Mesenchymal stem cell (in vitro differentiated cells and primary cell): ENCODE data around the gene PPP4R3B.

Experiments
- DNase-seq: peaks from one replicate; pipeline ENCODE4 v3.0.0-alpha.2; 2013
- H2AFZ ChIP-seq: one replicate; pipeline ENCODE4 v1.6.1; 2013; ENCODE audit warnings: low read depth, mild to moderate bottlenecking, control low read depth, inconsistent platforms, low read length, moderate library complexity
- H2AK5ac ChIP-seq: 2 replicates; pipeline ENCODE4 v1.6.1; 2013; ENCODE audit warnings: low read length, moderate library complexity, mild to moderate bottlenecking, inconsistent platforms; ENCODE audit not compliant: severe bottlenecking
- H2BK120ac ChIP-seq: one replicate; pipeline ENCODE4 v1.6.1; 2013; ENCODE audit warnings: low read depth, mild to moderate bottlenecking, inconsistent platforms, low read length, moderate library complexity
- H2BK12ac ChIP-seq, 2 experiments: one replicate each; pipeline ENCODE4 v1.6.1; 2013; ENCODE audit warnings: inconsistent platforms in 2 of 2, low read length in 2 of 2, mild to moderate bottlenecking in 2 of 2, moderate library complexity in 2 of 2, control low read depth in 1 of 2
- H2BK15ac ChIP-seq: one replicate; pipeline ENCODE4 v1.6.1; 2013; ENCODE audit warnings: mild to moderate bottlenecking, low read depth, inconsistent platforms; ENCODE audit not compliant: poor library complexity, severe bottlenecking
- H2BK5ac ChIP-seq: 2 replicates; pipeline ENCODE4 v1.6.1; 2013; ENCODE audit warnings: low read depth, mild to moderate bottlenecking, low read length, control low read depth, inconsistent platforms; ENCODE audit not compliant: poor library complexity, severe bottlenecking
- H3K14ac ChIP-seq, 2 experiments: one replicate each; pipeline ENCODE4 v1.6.1; 2013; ENCODE audit warnings: inconsistent platforms in 2 of 2, low read length in 2 of 2, control low read depth in 1 of 2, mild to moderate bottlenecking in 1 of 2, moderate library complexity in 1 of 2
- H3K18ac ChIP-seq, 2 experiments: one replicate each; pipeline ENCODE4 v1.6.1; 2013; ENCODE audit warnings: inconsistent platforms in 2 of 2, low read length in 2 of 2, control low read depth in 1 of 2, low read depth in 1 of 2, mild to moderate bottlenecking in 1 of 2
- H3K23ac ChIP-seq, 2 experiments: one replicate each; pipeline ENCODE4 v1.6.1; 2013; ENCODE audit warnings: inconsistent platforms in 2 of 2, low read length in 2 of 2, mild to moderate bottlenecking in 2 of 2, moderate library complexity in 2 of 2, control low read depth in 1 of 2
- H3K27ac ChIP-seq: 2 replicates; pipeline ENCODE4 v1.5.1; 2013; ENCODE audit warnings: mild to moderate bottlenecking, moderate library complexity, low read length, control low read depth, inconsistent platforms; ENCODE audit not compliant: poor library complexity, severe bottlenecking
- H3K27me3 ChIP-seq, 2 experiments: 2 replicates each; pipeline versions ENCODE4 v1.6.1 to v1.7.0; 2013; ENCODE audit warnings: low read length in 2 of 2, mild to moderate bottlenecking in 2 of 2, moderate library complexity in 2 of 2, control low read depth in 1 of 2, inconsistent platforms in 1 of 2; ENCODE audit not compliant: control insufficient read depth in 1 of 2, insufficient read depth in 1 of 2
- H3K36me3 ChIP-seq, 2 experiments: 2 replicates each; pipeline versions ENCODE4 v1.6.1 to v1.7.0; 2013; ENCODE audit warnings: low read length in 2 of 2, control low read depth in 1 of 2, inconsistent platforms in 1 of 2, low read depth in 1 of 2, mild to moderate bottlenecking in 1 of 2; ENCODE audit not compliant: insufficient read depth in 2 of 2, control insufficient read depth in 1 of 2
- H3K4ac ChIP-seq, 2 experiments: one replicate each; pipeline ENCODE4 v1.6.1; 2013; ENCODE audit warnings: inconsistent platforms in 2 of 2, low read length in 2 of 2, mild to moderate bottlenecking in 2 of 2, moderate library complexity in 2 of 2, control low read depth in 1 of 2, low read depth in 1 of 2
- H3K4me1 ChIP-seq: 2 replicates; pipeline ENCODE4 v1.6.1; 2013; ENCODE audit warnings: low read depth, low read length, control low read depth; ENCODE audit not compliant: control insufficient read depth, insufficient read depth
- H3K4me2 ChIP-seq: 2 replicates; pipeline ENCODE4 v1.6.1; 2013; ENCODE audit warnings: low read length, mild to moderate bottlenecking, inconsistent platforms; ENCODE audit not compliant: poor library complexity, severe bottlenecking
- H3K4me3 ChIP-seq, 2 experiments: 2 replicates each; pipeline versions ENCODE4 v1.5.1 to v1.7.0; 2013; ENCODE audit warnings: low read length in 2 of 2, mild to moderate bottlenecking in 2 of 2, control low read depth in 1 of 2, low read depth in 1 of 2; ENCODE audit not compliant: insufficient read depth in 1 of 2
- H3K79me1 ChIP-seq: replicated peaks from 2 replicates; pipeline ENCODE4 v1.6.1; 2013; ENCODE audit warnings: mild to moderate bottlenecking, control low read depth, low read length, inconsistent platforms; ENCODE audit not compliant: poor library complexity, severe bottlenecking
- H3K9ac ChIP-seq: 2 replicates; pipeline ENCODE4 v1.7.0; 2013; ENCODE audit warnings: mild to moderate bottlenecking, low read length, moderate library complexity
- H3K9me3 ChIP-seq: 2 replicates; pipeline ENCODE4 v1.7.0; 2013; ENCODE audit warnings: mild to moderate bottlenecking, low read length; ENCODE audit not compliant: control insufficient read depth
- H4K8ac ChIP-seq: one replicate; pipeline ENCODE4 v1.6.1; 2013; ENCODE audit warnings: inconsistent platforms, mild to moderate bottlenecking, low read length, moderate library complexity
- H4K91ac ChIP-seq: one replicate; pipeline ENCODE4 v1.6.1; 2013; ENCODE audit warnings: mild to moderate bottlenecking, low read length, inconsistent platforms
- WGBS: methylation state at CpG from one replicate; pipeline ENCODE4 v1.1.7; 2013; ENCODE audit warnings: mixed read lengths; 5-methylcytosine and 5-hydroxymethylcytosine counted together

The PPP4R3B gene

DNA sequence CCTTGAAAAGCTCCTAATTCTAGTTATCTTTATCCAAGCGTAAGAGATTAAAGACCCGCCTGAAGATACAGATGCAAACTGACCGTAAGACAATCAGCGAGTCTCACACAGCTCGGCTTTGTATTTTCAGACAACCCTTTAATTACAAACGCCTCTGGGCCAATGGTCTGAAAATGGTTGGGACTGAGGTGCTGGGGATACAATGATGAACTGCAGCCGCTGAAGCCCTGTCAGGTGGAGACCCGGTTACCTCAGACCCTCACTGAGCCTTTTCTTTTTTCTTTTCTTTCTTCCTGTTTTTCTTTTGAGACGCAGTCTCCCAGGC, 98.6 kb downstream of the PPP4R3B start:
- Histone ChIP-seq H3K36me3 (peaks cover 5 to 10% of the 10 kb centered on the region in 2 experiments), H3K23ac (no peak overlapping the region), H2BK12ac (no peak overlapping the region), H3K9me3 (no peaks in the 10 kb centered on the region), H3K27me3 (no peaks in the 10 kb centered on the region), H2AK5ac (no peak overlapping the region), H2AFZ (peak overlapping the region; percentile 56), H2BK5ac (no peak overlapping the region), H4K8ac (peak overlapping the region; percentile 54), H3K4me1 (peaks cover 2% of the 10 kb centered on the region), H3K27ac (peak overlapping the region; percentile 35), H3K18ac (peak overlapping the region in 1 of 2 experiments; percentile 21), H4K91ac (no peak overlapping the region), H3K9ac (peak overlapping the region; percentile 96), H2BK120ac (no peak overlapping the region), H3K14ac (peak overlapping the region in 1 of 2 experiments; percentile 36), H3K4ac (peak overlapping the region in 1 of 2 experiments; percentile 11), H2BK15ac (no peak overlapping the region), H3K4me3 (peak overlapping the region; percentile 67 to 86), H3K79me1 (peaks cover 18% of the 10 kb centered on the region), H3K4me2 (peak overlapping the region; percentile 64)
- WGBS, result 47% methylated on average over 7 of the region's 9 CpGs
- peak; percentile 29 for DNase-seq

DNA sequence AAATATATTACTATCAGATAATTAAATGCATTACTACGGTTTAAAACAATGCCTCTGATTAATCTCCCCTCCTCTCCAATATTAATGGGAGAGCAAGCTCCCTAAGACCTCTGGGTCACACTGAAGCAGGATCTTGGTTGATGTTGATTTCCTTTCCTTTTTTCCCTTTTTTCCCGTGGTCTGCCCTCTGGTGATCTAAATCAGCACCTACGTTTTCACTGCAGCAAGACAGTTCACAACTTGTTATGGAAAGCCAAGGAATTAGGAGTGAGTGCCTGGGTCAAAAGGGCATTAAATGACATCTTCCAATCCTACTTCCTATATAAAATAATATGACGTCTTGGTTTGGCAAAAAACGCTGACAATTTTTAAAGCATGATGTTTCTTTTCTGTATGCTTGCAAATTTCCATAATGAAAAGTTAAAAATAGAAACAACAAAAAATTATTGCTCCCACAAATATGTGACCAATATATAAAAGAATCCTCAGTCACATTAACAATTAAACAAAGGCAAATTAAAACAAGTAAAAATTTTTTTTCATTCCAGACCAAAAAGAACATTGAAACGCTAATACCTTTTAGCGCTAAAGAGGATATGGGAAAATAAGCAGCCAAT, 105.8 kb downstream of the PPP4R3B start:
- DNase-seq, result peak; percentile 63
- Histone ChIP-seq H2AK5ac (no peak overlapping the region), H2AFZ (no peak overlapping the region), H3K4me2 (no peak overlapping the region), H3K18ac (no peak overlapping the region), H2BK15ac (no peak overlapping the region), H3K23ac (no peak overlapping the region), H3K4me3 (no peak overlapping the region), H2BK5ac (no peak overlapping the region), H2BK120ac (no peak overlapping the region), H4K91ac (no peak overlapping the region), H3K4ac (no peak overlapping the region), H3K14ac (no peak overlapping the region), H4K8ac (no peak overlapping the region), H2BK12ac (no peak overlapping the region), H3K4me1 (no peaks in the 10 kb centered on the region), H3K27me3 (no peaks in the 10 kb centered on the region), H3K9me3 (no peaks in the 10 kb centered on the region), H3K9ac (no peak overlapping the region), H3K27ac (no peak overlapping the region), H3K36me3 (no peaks in the 10 kb centered on the region), H3K79me1 (no peaks in the 10 kb centered on the region)
- 28% methylated on average over 2 of the region's 7 CpGs for WGBS

DNA sequence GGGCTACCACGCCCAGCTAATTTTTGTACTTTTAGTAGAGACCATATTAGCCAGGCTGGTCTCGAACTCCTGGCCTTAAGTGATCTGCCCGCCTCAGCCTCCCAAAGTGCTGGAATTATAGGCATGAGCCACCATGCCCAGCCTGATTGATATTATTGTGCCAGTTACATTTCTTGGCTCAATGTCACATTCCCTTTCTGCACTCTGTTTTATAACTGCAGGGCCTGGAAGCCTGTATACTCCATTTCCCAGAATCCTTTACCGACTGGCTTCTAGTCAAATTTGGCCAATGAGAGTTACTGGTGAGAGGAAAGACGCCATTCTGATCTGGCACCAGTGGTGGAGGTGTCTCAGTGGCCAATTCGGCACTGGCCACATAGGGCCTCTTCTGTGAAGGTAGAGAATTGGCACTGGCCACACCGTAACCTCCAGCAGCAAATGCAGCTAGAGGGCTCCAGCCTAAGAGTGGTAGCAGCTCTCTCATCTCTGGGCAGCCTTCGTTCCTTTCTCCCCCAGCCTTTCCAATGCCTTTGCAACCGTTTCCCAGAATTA, 114.8 kb downstream of the PPP4R3B start:
- 96% methylated on average over 9 of the region's 9 CpGs for WGBS
- H3K18ac ChIP-seq, result no peak overlapping the region
- H3K36me3 ChIP-seq, result no peaks in the 10 kb centered on the region

DNA sequence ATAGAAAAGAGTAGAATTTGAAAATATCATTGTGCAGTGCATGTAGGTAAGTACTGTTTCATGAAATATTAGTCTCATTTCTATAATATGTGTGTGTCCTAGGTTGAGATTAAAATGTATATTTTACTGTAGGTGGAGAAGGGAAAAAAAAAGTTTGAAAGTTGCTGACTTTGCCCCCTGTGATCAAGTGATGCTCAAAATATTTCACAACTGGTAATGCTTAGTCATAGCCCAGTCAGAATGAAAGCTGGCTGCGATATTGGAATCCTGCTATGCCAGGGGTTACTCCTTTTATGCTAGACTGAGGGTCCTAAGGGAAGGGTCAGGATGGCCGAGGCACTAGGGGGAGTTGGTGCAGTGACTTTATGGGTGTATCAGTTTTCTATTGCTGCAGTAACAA, 117.4 kb downstream of the PPP4R3B start:
- H3K27ac ChIP-seq, result no peak overlapping the region
- H2AFZ ChIP-seq, result no peak overlapping the region
- H3K4me1 ChIP-seq, result peaks cover 2% of the 10 kb centered on the region
- H4K91ac ChIP-seq, result no peak overlapping the region
- no peak overlapping the region for H2BK5ac ChIP-seq
- H2BK15ac ChIP-seq, result no peak overlapping the region
- H3K79me1 ChIP-seq, result no peaks in the 10 kb centered on the region
- 35% methylated on average over 1 of the region's 2 CpGs for WGBS
- H3K18ac ChIP-seq, result no peak overlapping the region
- no peak overlapping the region for H2AK5ac ChIP-seq
- H3K9me3 ChIP-seq, result no peaks in the 10 kb centered on the region
- H3K14ac ChIP-seq, result no peak overlapping the region
- H3K9ac ChIP-seq, result peak overlapping the region; percentile 51
- H2BK120ac ChIP-seq, result no peak overlapping the region
- H3K4me3 ChIP-seq, result no peak overlapping the region
- H3K36me3 ChIP-seq, result no peaks in the 10 kb centered on the region
- no peak overlapping the region for H3K4ac ChIP-seq
- H2BK12ac ChIP-seq, result no peak overlapping the region
- H3K27me3 ChIP-seq, result no peaks in the 10 kb centered on the region
- H3K23ac ChIP-seq, result no peak overlapping the region
- DNase-seq, result peak; percentile 63
- peak overlapping the region; percentile 31 for H3K4me2 ChIP-seq
- no peak overlapping the region for H4K8ac ChIP-seq

More for the DNA sequence above, 114.8 kb downstream of the PPP4R3B start:
- no peak overlapping the region for H4K91ac ChIP-seq
- no peak overlapping the region for H3K14ac ChIP-seq
- H2AK5ac ChIP-seq, result no peak overlapping the region
- H3K9ac ChIP-seq, result no peak overlapping the region
- peak overlapping the region; percentile 23 for H2AFZ ChIP-seq
- no peak overlapping the region for H3K23ac ChIP-seq
- H2BK120ac ChIP-seq, result no peak overlapping the region
- no peak overlapping the region for H3K4me3 ChIP-seq
- no peak overlapping the region for H4K8ac ChIP-seq
- H3K27me3 ChIP-seq, result no peaks in the 10 kb centered on the region
- H3K27ac ChIP-seq, result no peak overlapping the region
- H2BK15ac ChIP-seq, result no peak overlapping the region
- H3K4ac ChIP-seq, result no peak overlapping the region
- no peak for DNase-seq
- H3K9me3 ChIP-seq, result no peaks in the 10 kb centered on the region
- no peak overlapping the region for H3K4me2 ChIP-seq
- no peak overlapping the region for H2BK5ac ChIP-seq
- peaks cover 2% of the 10 kb centered on the region for H3K4me1 ChIP-seq
- no peaks in the 10 kb centered on the region for H3K79me1 ChIP-seq
- no peak overlapping the region for H2BK12ac ChIP-seq
